ENCODE measurements around the gene GUCA2A.

DNA sequence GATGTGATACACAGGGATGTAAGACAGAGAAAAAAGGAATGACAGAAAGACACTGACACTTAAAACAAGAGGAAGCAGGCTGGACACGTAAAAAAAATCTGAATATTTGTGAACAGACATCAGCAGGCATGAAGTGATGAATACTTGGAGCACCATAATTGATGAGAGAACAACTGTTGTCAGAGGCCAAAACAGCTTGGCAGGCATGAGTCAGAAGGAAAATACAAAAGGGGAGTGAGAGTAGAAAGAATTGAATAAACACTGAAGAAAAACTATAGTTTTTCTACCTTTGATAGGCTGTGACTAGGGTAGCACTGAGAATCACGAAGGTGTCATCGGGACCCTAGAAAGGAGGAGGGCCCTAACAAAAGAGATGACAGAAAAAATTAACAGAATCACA lies 21.6 kb upstream of the GUCA2A start:
- TF ChIP-seq, protein P1, sequence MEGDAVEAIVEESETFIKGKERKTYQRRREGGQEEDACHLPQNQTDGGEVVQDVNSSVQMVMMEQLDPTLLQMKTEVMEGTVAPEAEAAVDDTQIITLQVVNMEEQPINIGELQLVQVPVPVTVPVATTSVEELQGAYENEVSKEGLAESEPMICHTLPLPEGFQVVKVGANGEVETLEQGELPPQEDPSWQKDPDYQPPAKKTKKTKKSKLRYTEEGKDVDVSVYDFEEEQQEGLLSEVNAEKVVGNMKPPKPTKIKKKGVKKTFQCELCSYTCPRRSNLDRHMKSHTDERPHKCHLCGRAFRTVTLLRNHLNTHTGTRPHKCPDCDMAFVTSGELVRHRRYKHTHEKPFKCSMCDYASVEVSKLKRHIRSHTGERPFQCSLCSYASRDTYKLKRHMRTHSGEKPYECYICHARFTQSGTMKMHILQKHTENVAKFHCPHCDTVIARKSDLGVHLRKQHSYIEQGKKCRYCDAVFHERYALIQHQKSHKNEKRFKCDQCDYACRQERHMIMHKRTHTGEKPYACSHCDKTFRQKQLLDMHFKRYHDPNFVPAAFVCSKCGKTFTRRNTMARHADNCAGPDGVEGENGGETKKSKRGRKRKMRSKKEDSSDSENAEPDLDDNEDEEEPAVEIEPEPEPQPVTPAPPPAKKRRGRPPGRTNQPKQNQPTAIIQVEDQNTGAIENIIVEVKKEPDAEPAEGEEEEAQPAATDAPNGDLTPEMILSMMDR (IDR thresholded peaks at IDR 0.05): no peak
- no peak for TF ChIP-seq ZFX (IDR thresholded peaks at IDR 0.05; ENCODE audit: borderline replicate concordance)

All from 22Rv1 (cell line).